ENCODE data around the gene SLC51A.
A peak's percentile ranks its signal among the peaks of the same experiment; 100 is the strongest.
"Not testable (repeated sequence)": the region's sequence is repeated elsewhere in the genome, so short reads cannot be mapped to it uniquely, and the experiment has no call there.

Gene SLC51A

GRCh38 chr3:196216089-196216564 lies at the start of gene SLC51A:
TSS of gene SLC51A (plus strand) at chr3:196216534. CDS start at chr3:196216713, 179 bp downstream.
- DNase-seq: no peak

- no peak for DNase-seq
These were observed 49.6 kb upstream of the SLC51A start for GRCh38 chr3:196166741-196167140.

GRCh38 chr3:196168808-196169391 lies 47.4 kb upstream of the SLC51A start:
- no peak for DNase-seq

GRCh38 chr3:196169836-196170240 lies 46.5 kb upstream of the SLC51A start:
- DNase-seq: no peak

- not testable (repeated sequence) for DNase-seq
These were observed 46.0 kb upstream of the SLC51A start for GRCh38 chr3:196170296-196170695.

- DNase-seq: no peak
These were observed 41.7 kb upstream of the SLC51A start for GRCh38 chr3:196174652-196175051.

GRCh38 chr3:196175116-196175625 lies 41.2 kb upstream of the SLC51A start:
- DNase-seq: no peak

- no peak for DNase-seq
These were observed 40.6 kb upstream of the SLC51A start for GRCh38 chr3:196175722-196176121.

- no peak for DNase-seq
These were observed 38.8 kb upstream of the SLC51A start for GRCh38 chr3:196177567-196177966.

GRCh38 chr3:196177967-196178366 lies 38.4 kb upstream of the SLC51A start:
- no peak for DNase-seq

- DNase-seq: no peak
These were observed 37.3 kb upstream of the SLC51A start for GRCh38 chr3:196178993-196179379.

GRCh38 chr3:196179380-196180308 lies 36.7 kb upstream of the SLC51A start:
- peak; percentile 54 to 64 for DNase-seq

- no peak for DNase-seq
These were observed 36.0 kb upstream of the SLC51A start for GRCh38 chr3:196180346-196180745.

- no peak for DNase-seq
These were observed 35.2 kb upstream of the SLC51A start for GRCh38 chr3:196181127-196181546.

- DNase-seq: not testable (repeated sequence)
These were observed 32.2 kb upstream of the SLC51A start for GRCh38 chr3:196184169-196184432.

GRCh38 chr3:196184881-196185280 lies 31.5 kb upstream of the SLC51A start:
- DNase-seq: no peak

GRCh38 chr3:196186651-196187573 lies 29.4 kb upstream of the SLC51A start:
- DNase-seq: no peak

GRCh38 chr3:196189566-196190347 lies 26.6 kb upstream of the SLC51A start:
- DNase-seq: no peak

GRCh38 chr3:196192036-196192523 lies 24.3 kb upstream of the SLC51A start:
- no peak for DNase-seq

- DNase-seq: no peak
These were observed 23.7 kb upstream of the SLC51A start for GRCh38 chr3:196192524-196193051.

GRCh38 chr3:196193133-196193735 lies 23.1 kb upstream of the SLC51A start:
- no peak for DNase-seq
